Mesothelial cell of epicardium (in vitro differentiated cells): ENCODE data around the gene SLC30A2. TPM values are rescaled to one million over a fixed set of nuclear protein-coding genes. Genes with fewer than 3 reads are reported as not detected.
"Not testable (repeated sequence)": the region's sequence is repeated elsewhere in the genome, so short reads cannot be mapped to it uniquely, and the experiment has no call there.

ENCODE experiments used
- DNase-seq, 2 experiments: peaks; one replicate each; pipeline ENCODE4 v3.0.0; 2021; ENCODE audit warnings: low spot score in 2 of 2; ENCODE audit not compliant: unreplicated experiment in 2 of 2
- H3K27ac Mint-ChIP-seq: 2 replicates; pipeline ENCODE4 v1.8.0; 2021; ENCODE audit warnings: mixed read lengths
- H3K27me3 Mint-ChIP-seq: 2 replicates; pipeline ENCODE4 v1.8.0; 2021; ENCODE audit warnings: low read depth, mixed read lengths
- H3K36me3 Mint-ChIP-seq: 2 replicates; pipeline ENCODE4 v1.8.0; 2021; ENCODE audit warnings: mixed read lengths
- H3K4me1 Mint-ChIP-seq: 2 replicates; pipeline ENCODE4 v1.8.0; 2021; ENCODE audit warnings: mixed read lengths
- H3K4me3 Mint-ChIP-seq: 2 replicates; pipeline ENCODE4 v1.8.0; 2021; ENCODE audit warnings: mild to moderate bottlenecking, moderate library complexity, mixed read lengths
- H3K9me3 Mint-ChIP-seq: 2 replicates; pipeline ENCODE4 v1.8.0; 2021; ENCODE audit warnings: mixed read lengths
- CTCF ChIP-seq: fragments of 200-600 bp; sonication (generic); IDR thresholded peaks from one replicate; pipeline ENCODE4 v1.5.0; 2021; ENCODE audit warnings: antibody characterized with exemption; ENCODE audit not compliant: unreplicated experiment
- total RNA-seq: library from RNA; stranded (reverse); gene quantifications from 3 replicates; pipeline ENCODE4 v1.2.1, GENCODE V29; 2021

The SLC30A2 gene
- 9.2 to 10.7 TPM (median 10.3 TPM) in 3 replicates for total RNA-seq

- H3K4me1 Mint-ChIP-seq: peaks cover 45% of the 10 kb centered on the region
- no peaks in the 10 kb centered on the region for H3K9me3 Mint-ChIP-seq
- H3K4me3 Mint-ChIP-seq: peak within 1 kb of the TSS; percentile 72
- no peak for TF ChIP-seq CTCF
- peaks cover 63% of the 10 kb centered on the region for H3K27me3 Mint-ChIP-seq
- peak within 1 kb of the TSS; percentile 62 for H3K27ac Mint-ChIP-seq
- no peak for DNase-seq
- H3K36me3 Mint-ChIP-seq: no peaks in the 10 kb centered on the region
These were observed at the start of gene SLC30A2 for GRCh38 chr1:26045722-26046245. TSS of gene SLC30A2 (minus strand) at chr1:26046118. CDS start at chr1:26045896, 222 bp downstream.

GRCh38 chr1:26094677-26095383 is 48.9 kb upstream of the SLC30A2 start:
- DNase-seq: no peak
- Mint-ChIP-seq H3K9me3 (peaks cover 7% of the 10 kb centered on the region), H3K27me3 (no peaks in the 10 kb centered on the region), H3K4me3 (no peak overlapping the region), H3K27ac (peak overlapping the region; percentile 98), H3K36me3 (no peaks in the 10 kb centered on the region), H3K4me1 (peaks cover 50% of the 10 kb centered on the region)
- TF ChIP-seq CTCF: no peak

GRCh38 chr1:26094076-26094669 is 48.3 kb upstream of the SLC30A2 start:
- peaks cover 7% of the 10 kb centered on the region for H3K9me3 Mint-ChIP-seq
- no peak overlapping the region for H3K4me3 Mint-ChIP-seq
- no peaks in the 10 kb centered on the region for H3K27me3 Mint-ChIP-seq
- no peak for TF ChIP-seq CTCF
- peak overlapping the region; percentile 98 for H3K27ac Mint-ChIP-seq
- H3K36me3 Mint-ChIP-seq: no peaks in the 10 kb centered on the region
- peak in 1 of 2 experiments; percentile 51 for DNase-seq
- H3K4me1 Mint-ChIP-seq: peaks cover 50% of the 10 kb centered on the region

- DNase-seq, H3K4me3 Mint-ChIP-seq, H3K27me3 Mint-ChIP-seq, H3K9me3 Mint-ChIP-seq, H3K36me3 Mint-ChIP-seq: not testable (repeated sequence)
- peak overlapping the region; percentile 98 for H3K27ac Mint-ChIP-seq
- H3K4me1 Mint-ChIP-seq: peaks cover 50% of the 10 kb centered on the region
These were observed 47.7 kb upstream of the SLC30A2 start for GRCh38 chr1:26093569-26093968.

- Mint-ChIP-seq H3K27me3 (no peaks in the 10 kb centered on the region), H3K27ac (peak overlapping the region; percentile 93), H3K36me3 (no peaks in the 10 kb centered on the region), H3K4me3 (no peak overlapping the region), H3K4me1 (peaks cover 42% of the 10 kb centered on the region), H3K9me3 (peaks cover 7% of the 10 kb centered on the region)
- no peak for DNase-seq
- TF ChIP-seq CTCF: no peak
These were observed 46.5 kb upstream of the SLC30A2 start for GRCh38 chr1:26092422-26092821.

- no peak for TF ChIP-seq CTCF
- H3K9me3 Mint-ChIP-seq: peaks cover 7% of the 10 kb centered on the region
These were observed 45.0 kb upstream of the SLC30A2 start for GRCh38 chr1:26090893-26091292.

More at GRCh38 chr1:26090893-26091292, 45.0 kb upstream of the SLC30A2 start:
- Mint-ChIP-seq H3K27ac (peak overlapping the region; percentile 21), H3K4me3 (no peak overlapping the region), H3K4me1 (peaks cover 32% of the 10 kb centered on the region), H3K27me3 (no peaks in the 10 kb centered on the region), H3K36me3 (no peaks in the 10 kb centered on the region)
- no peak for DNase-seq
